NCI-H1105 treated with DMSO at 0.1 percent for 48 hours (cell line): ENCODE results near the gene IKZF3.
"Not testable (repeated sequence)": the region's sequence is repeated elsewhere in the genome, so short reads cannot be mapped to it uniquely, and the experiment has no call there.

Experiments used
- DNase-seq: peaks from one replicate; lab custom pipeline; 2025; lab: John Stamatoyannopoulos, UW

IKZF3 gene

DNA sequence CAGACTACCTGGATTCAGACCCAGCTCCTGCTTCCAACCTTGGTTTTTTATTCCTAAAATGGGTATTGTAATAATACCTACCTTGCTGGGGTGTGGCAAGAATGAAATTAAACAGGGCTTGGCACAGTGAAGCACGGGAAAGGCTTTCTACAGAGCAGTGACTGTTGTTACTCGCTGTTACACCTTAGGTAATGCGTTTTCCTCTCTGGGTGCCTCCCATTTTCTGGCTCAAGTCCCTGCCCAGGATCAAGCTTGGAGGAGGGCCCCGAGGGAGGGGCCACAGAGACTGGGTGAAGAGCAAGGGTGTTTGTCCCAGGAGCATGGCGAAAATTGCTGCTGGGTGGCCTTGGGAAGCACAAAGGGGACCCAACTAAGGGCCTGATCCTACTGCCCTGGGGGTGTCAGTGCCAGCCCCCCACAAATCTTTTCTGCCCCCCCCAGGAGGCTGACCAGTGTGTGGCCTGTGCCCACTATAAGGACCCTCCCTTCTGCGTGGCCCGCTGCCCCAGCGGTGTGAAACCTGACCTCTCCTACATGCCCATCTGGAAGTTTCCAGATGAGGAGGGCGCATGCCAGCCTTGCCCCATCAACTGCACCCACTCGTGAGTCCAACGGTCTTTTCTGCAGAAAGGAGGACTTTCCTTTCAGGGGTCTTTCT lies 147.1 kb downstream of the IKZF3 start:
- no peak for DNase-seq

DNA sequence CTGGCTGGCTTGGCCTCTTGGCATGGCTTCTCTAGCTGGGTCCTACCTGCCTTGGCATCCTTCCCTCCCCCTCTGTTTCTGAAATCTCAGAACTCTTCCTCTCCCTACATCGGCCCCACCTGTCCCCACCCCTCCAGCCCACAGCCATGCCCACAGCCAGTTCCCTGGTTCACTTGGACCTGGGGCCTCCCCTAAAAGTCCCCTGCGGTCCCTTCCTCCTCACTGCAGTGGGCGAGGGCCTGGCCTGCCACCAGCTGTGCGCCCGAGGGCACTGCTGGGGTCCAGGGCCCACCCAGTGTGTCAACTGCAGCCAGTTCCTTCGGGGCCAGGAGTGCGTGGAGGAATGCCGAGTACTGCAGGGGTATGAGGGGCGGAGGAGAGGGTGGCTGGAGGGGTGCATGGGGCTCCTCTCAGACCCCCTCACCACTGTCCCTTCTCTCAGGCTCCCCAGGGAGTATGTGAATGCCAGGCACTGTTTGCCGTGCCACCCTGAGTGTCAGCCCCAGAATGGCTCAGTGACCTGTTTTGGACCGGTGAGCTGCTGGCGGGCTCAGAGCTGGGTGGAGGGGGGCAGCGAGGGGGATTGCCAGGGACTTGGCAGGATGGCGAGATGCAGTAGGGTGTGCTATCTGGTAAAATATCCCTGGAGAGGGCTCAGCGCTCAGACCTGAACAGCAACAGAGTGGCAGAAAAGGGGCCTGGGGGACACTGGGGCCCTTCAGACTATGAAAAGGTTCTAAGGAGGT lies 147.9 kb downstream of the IKZF3 start:
- DNase-seq, result no peak

DNA sequence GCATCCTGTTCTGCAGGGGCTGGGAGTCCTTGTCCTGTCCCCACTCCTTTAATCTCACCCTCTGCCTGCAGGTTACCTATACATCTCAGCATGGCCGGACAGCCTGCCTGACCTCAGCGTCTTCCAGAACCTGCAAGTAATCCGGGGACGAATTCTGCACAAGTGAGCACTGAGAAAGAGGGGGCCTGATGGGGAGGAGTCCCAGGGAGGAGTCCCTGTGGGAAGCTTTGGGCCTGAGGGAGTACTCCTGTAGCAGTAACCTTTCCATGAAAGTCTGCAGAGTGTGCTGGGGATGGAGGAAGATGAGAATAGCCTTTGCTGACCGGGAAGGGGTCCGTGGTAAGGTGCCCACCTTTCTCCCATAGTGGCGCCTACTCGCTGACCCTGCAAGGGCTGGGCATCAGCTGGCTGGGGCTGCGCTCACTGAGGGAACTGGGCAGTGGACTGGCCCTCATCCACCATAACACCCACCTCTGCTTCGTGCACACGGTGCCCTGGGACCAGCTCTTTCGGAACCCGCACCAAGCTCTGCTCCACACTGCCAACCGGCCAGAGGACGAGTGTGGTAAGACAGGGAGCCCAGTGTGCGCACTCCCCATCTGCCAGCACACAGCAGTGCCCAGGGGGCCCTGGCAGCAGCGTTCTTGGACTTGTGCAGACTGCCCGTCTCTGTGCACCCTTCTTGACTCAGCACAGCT lies 148.6 kb downstream of the IKZF3 start:
- no peak for DNase-seq

GRCh38 chr17:39714234-39714633 lies 149.9 kb downstream of the IKZF3 start:
- DNase-seq, result no peak

GRCh38 chr17:39711851-39712250 lies 152.3 kb downstream of the IKZF3 start:
- no peak for DNase-seq

GRCh38 chr17:39711071-39711470 lies 153.0 kb downstream of the IKZF3 start:
- DNase-seq, result not testable (repeated sequence)

- no peak for DNase-seq
Observed at GRCh38 chr17:39709998-39710964, 153.8 kb downstream of the IKZF3 start.

- no peak for DNase-seq
Observed at GRCh38 chr17:39709319-39709997, 154.7 kb downstream of the IKZF3 start.
